Measurements from ENCODE around the gene CD164.

DNA sequence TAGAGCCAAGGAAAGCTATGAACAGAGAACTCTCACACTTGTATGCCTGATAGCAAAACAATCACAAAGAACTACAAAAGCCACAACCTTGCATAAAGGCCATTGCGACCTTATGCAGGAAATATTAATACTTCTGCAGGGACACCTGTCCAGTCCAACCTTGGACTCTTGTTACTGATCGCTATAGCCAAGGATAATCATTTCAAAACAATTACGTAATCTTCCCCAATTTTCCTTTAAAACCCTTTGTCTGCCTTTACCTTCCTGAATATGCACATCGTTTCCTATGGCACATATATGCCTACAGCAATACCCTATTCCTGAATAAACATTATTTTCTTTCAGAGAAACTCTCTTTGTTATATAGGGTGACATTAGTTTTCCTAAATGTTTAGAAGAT is 35.4 kb upstream of the CD164 start:
- TF ChIP-seq POLR2A (IDR thresholded peaks at IDR 0.05; ENCODE audit: low read depth, low read length) (no peak), POLR2AphosphoS5 (IDR thresholded peaks at IDR 0.05; ENCODE audit: low read depth, low read length) (no peak), TAF1 (IDR thresholded peaks at IDR 0.05; ENCODE audit: borderline replicate concordance, low read depth, low read length) (no peak)

Data from GM12892 (cell line).